Upper lobe of right lung (tissue), 1 donor: ENCODE data around the gene WDR26. TPM values are rescaled to one million over a fixed set of nuclear protein-coding genes. Genes with fewer than 3 reads are reported as not detected.

Experiments used
- ATAC-seq: fragments of 200-7000 bp; cut with Tn5 transposase; one replicate; pipeline ENCODE4 v1.9.1; 2020; ENCODE audit warnings: mild to moderate bottlenecking, moderate library complexity
- DNase-seq: peaks from one replicate; pipeline ENCODE4 v3.0.0-alpha.2; 2020
- H3K27ac ChIP-seq: fragments of 200-600 bp; one replicate; pipeline ENCODE4 v1.8.0; 2022
- H3K27me3 ChIP-seq: fragments of 200-600 bp; one replicate; pipeline ENCODE4 v1.8.0; 2022; ENCODE audit warnings: mild to moderate bottlenecking
- H3K36me3 ChIP-seq: fragments of 200-600 bp; one replicate; pipeline ENCODE4 v1.8.0; 2022
- H3K4me1 ChIP-seq: fragments of 200-600 bp; one replicate; pipeline ENCODE4 v1.8.0; 2022
- H3K4me3 ChIP-seq: fragments of 200-600 bp; one replicate; pipeline ENCODE4 v1.8.0; 2022; ENCODE audit warnings: mild to moderate bottlenecking
- H3K9me3 ChIP-seq: fragments of 200-600 bp; one replicate; pipeline ENCODE4 v1.8.0; 2022
- intact Hi-C: fragments of 100-400 bp; cut with DNase I; formaldehyde crosslinking; loops from one replicate; pipeline ENCODE4 v1.11.0; 2022
- total RNA-seq: library from RNA; stranded (reverse); fragmentation: NEBNext Ultra II Directional; extraction: Animal tissue kit (Norgen Biotek cat#: 25700); gene quantifications from one replicate; pipeline ENCODE4 v1.2.1, GENCODE V29; 2021
- TF ChIP-seq, protein P1 (sequence below): fragments of 200-600 bp; IDR thresholded peaks from one replicate; pipeline ENCODE4 v1.8.0; 2022; ENCODE audit warnings: antibody characterized with exemption
- donor health status: DM: no; HTN: yes; CAD: no; lungs with severe emphysema.

The WDR26 gene
- total RNA-seq, 1 donor from 2014 or later = 96.1 TPM

- TF ChIP-seq, protein P1, sequence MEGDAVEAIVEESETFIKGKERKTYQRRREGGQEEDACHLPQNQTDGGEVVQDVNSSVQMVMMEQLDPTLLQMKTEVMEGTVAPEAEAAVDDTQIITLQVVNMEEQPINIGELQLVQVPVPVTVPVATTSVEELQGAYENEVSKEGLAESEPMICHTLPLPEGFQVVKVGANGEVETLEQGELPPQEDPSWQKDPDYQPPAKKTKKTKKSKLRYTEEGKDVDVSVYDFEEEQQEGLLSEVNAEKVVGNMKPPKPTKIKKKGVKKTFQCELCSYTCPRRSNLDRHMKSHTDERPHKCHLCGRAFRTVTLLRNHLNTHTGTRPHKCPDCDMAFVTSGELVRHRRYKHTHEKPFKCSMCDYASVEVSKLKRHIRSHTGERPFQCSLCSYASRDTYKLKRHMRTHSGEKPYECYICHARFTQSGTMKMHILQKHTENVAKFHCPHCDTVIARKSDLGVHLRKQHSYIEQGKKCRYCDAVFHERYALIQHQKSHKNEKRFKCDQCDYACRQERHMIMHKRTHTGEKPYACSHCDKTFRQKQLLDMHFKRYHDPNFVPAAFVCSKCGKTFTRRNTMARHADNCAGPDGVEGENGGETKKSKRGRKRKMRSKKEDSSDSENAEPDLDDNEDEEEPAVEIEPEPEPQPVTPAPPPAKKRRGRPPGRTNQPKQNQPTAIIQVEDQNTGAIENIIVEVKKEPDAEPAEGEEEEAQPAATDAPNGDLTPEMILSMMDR = no peak
- Histone ChIP-seq H3K27ac (no peak overlapping the region), H3K4me3 (no peak overlapping the region), H3K36me3 (peaks cover 98% of the 10 kb centered on the region), H3K27me3 (no peaks in the 10 kb centered on the region), H3K9me3 (no peaks in the 10 kb centered on the region), H3K4me1 (no peaks in the 10 kb centered on the region)
- DNase-seq (no peak), ATAC-seq (no peak)
- intact Hi-C loops = no loop called here
Observed at GRCh38 chr1:224390517-224390916, 44.1 kb downstream of the WDR26 start.

DNA sequence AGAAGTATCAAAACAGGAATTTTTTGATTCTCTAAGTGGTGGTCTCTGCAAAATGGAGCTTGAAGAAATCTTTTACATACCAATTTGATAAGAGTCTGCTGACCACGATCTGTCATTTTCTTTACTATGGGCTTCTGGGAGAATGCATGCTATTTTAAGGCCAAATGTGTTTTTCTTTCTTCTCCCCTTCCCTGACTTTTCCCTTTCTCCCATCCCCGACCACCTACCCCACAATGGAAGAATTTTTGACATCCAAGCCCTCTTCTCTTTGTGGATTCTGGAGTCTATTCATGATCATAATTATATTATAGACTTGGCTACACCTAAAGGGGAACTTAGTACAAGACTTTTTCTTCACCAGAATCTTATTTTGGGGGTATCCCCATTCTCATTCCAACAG lies 46.7 kb downstream of the WDR26 start:
- Histone ChIP-seq H3K36me3 (peaks cover 72% of the 10 kb centered on the region), H3K4me1 (no peaks in the 10 kb centered on the region), H3K4me3 (no peak overlapping the region), H3K9me3 (no peaks in the 10 kb centered on the region), H3K27ac (no peak overlapping the region), H3K27me3 (no peaks in the 10 kb centered on the region)
- TF ChIP-seq, protein P1 = no peak
- no peak for DNase-seq
- no peak for ATAC-seq
- intact Hi-C loops = no loop called here

- Histone ChIP-seq H3K4me3 (no peak overlapping the region), H3K27ac (no peak overlapping the region), H3K9me3 (no peaks in the 10 kb centered on the region), H3K4me1 (no peaks in the 10 kb centered on the region), H3K27me3 (no peaks in the 10 kb centered on the region), H3K36me3 (peaks cover 67% of the 10 kb centered on the region)
- intact Hi-C loops = no loop called here
- DNase-seq = no peak
- ATAC-seq = no peak
- TF ChIP-seq, protein P1 = no peak
Observed at GRCh38 chr1:224387302-224387912, 47.2 kb downstream of the WDR26 start.

- TF ChIP-seq, protein P1 = no peak
- peaks cover 12% of the 10 kb centered on the region for H3K4me1 ChIP-seq
- no peak overlapping the region for H3K4me3 ChIP-seq
- H3K27me3 ChIP-seq = no peaks in the 10 kb centered on the region
- peaks cover 38% of the 10 kb centered on the region for H3K36me3 ChIP-seq
- intact Hi-C loops = no loop called here
- H3K9me3 ChIP-seq = no peaks in the 10 kb centered on the region
- no peak overlapping the region for H3K27ac ChIP-seq
- ATAC-seq = no peak
- DNase-seq = no peak
Observed at GRCh38 chr1:224383218-224383617, 51.4 kb downstream of the WDR26 start.

DNA sequence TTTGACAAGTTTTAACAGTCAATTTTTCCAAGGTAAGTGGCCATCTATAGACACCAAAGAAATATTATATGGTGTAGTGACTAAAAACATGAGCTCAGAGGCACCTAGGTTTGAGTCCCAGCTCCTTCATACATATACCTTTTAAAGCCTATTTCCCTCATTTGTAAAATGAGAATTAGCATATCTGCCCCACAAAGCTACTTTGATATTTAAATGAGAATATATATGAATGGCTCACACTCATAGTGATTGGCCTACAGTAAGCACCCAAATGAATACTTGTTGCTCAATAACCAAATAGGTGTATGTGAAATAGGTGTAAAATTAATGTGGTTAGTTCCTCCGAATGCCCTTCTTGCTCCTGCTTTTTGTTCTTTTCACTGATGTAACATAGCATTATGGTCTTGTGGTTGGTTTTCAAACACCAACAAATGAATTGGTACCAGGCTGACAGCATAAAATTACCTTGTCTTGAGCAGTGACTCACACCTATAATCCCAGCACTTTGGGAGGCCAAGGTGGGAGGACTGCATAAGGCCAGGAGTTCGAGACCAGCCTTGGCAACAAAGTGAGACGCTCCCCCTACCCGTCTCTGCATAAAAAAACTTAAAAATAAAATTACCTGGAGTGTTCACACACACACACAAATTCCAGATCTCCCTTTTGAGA lies 52.6 kb downstream of the WDR26 start:
- TF ChIP-seq, protein P1 = no peak
- intact Hi-C loops = no loop called here
- Histone ChIP-seq H3K36me3 (peaks cover 39% of the 10 kb centered on the region), H3K4me3 (no peak overlapping the region), H3K4me1 (peaks cover 16% of the 10 kb centered on the region), H3K27me3 (no peaks in the 10 kb centered on the region), H3K9me3 (no peaks in the 10 kb centered on the region), H3K27ac (no peak overlapping the region)
- ATAC-seq (no peak), DNase-seq (no peak)
